Memory B cell (primary cell): ENCODE data around the gene PLEKHF1.

Experiments
- ATAC-seq: fragments of 150-1000 bp; cut with Tn5 transposase; 2 replicates; pipeline ENCODE4 v1.10.0; 2021; ENCODE audit warnings: low read depth, mild to moderate bottlenecking, moderate library complexity
- DNase-seq, 2 donors: peaks; one replicate each; pipeline ENCODE4 v3.0.0; 2022; ENCODE audit warnings: low spot score in 2 of 2
- H3K27ac Mint-ChIP-seq: one replicate; pipeline ENCODE4 v1.8.0; 2022; ENCODE audit warnings: mild to moderate bottlenecking, moderate library complexity, mixed read lengths
- H3K27me3 Mint-ChIP-seq: one replicate; pipeline ENCODE4 v1.8.0; 2022; ENCODE audit warnings: mixed read lengths
- H3K36me3 Mint-ChIP-seq: one replicate; pipeline ENCODE4 v1.8.0; 2022; ENCODE audit warnings: mild to moderate bottlenecking, mixed read lengths
- H3K4me1 Mint-ChIP-seq: one replicate; pipeline ENCODE4 v1.8.0; 2022; ENCODE audit warnings: mixed read lengths
- H3K4me3 Mint-ChIP-seq: one replicate; pipeline ENCODE4 v1.8.0; 2022; ENCODE audit warnings: mild to moderate bottlenecking, moderate library complexity, mixed read lengths
- H3K9me3 Mint-ChIP-seq: one replicate; pipeline ENCODE4 v1.8.0; 2022; ENCODE audit warnings: mixed read lengths

Gene PLEKHF1

GRCh38 chr19:29685326-29685725, 20.1 kb downstream of the PLEKHF1 start:
- H3K27me3 Mint-ChIP-seq, result peaks cover 2% of the 10 kb centered on the region
- peaks cover 12% of the 10 kb centered on the region for H3K4me1 Mint-ChIP-seq
- no peak for DNase-seq
- H3K9me3 Mint-ChIP-seq, result no peaks in the 10 kb centered on the region
- ATAC-seq, result no peak
- H3K27ac Mint-ChIP-seq, result no peak overlapping the region
- H3K36me3 Mint-ChIP-seq, result peaks cover 4% of the 10 kb centered on the region
- no peak overlapping the region for H3K4me3 Mint-ChIP-seq

GRCh38 chr19:29686285-29686805, 21.1 kb downstream of the PLEKHF1 start:
- H3K9me3 Mint-ChIP-seq, result no peaks in the 10 kb centered on the region
- peaks cover 5% of the 10 kb centered on the region for H3K4me1 Mint-ChIP-seq
- H3K4me3 Mint-ChIP-seq, result no peak overlapping the region
- H3K36me3 Mint-ChIP-seq, result peaks cover 4% of the 10 kb centered on the region
- H3K27ac Mint-ChIP-seq, result no peak overlapping the region
- H3K27me3 Mint-ChIP-seq, result peaks cover 2% of the 10 kb centered on the region
- DNase-seq, result no peak
- no peak for ATAC-seq

GRCh38 chr19:29687244-29687896, 22.1 kb downstream of the PLEKHF1 start:
- H3K27ac Mint-ChIP-seq, result no peak overlapping the region
- peaks cover 4% of the 10 kb centered on the region for H3K4me1 Mint-ChIP-seq
- ATAC-seq, result no peak
- no peak overlapping the region for H3K4me3 Mint-ChIP-seq
- DNase-seq, result no peak
- H3K36me3 Mint-ChIP-seq, result peaks cover 4% of the 10 kb centered on the region
- peaks cover 2% of the 10 kb centered on the region for H3K27me3 Mint-ChIP-seq
- H3K9me3 Mint-ChIP-seq, result no peaks in the 10 kb centered on the region

GRCh38 chr19:29687897-29688728, 22.9 kb downstream of the PLEKHF1 start:
- Mint-ChIP-seq H3K27ac (no peak overlapping the region), H3K36me3 (peaks cover 4% of the 10 kb centered on the region), H3K4me3 (no peak overlapping the region), H3K27me3 (peaks cover 2% of the 10 kb centered on the region), H3K9me3 (no peaks in the 10 kb centered on the region), H3K4me1 (peaks cover 4% of the 10 kb centered on the region)
- ATAC-seq (no peak), DNase-seq (no peak)

- Mint-ChIP-seq H3K9me3 (no peaks in the 10 kb centered on the region), H3K4me3 (no peak overlapping the region), H3K36me3 (peaks cover 4% of the 10 kb centered on the region), H3K4me1 (peaks cover 14% of the 10 kb centered on the region), H3K27me3 (peaks cover 2% of the 10 kb centered on the region), H3K27ac (no peak overlapping the region)
- ATAC-seq (peak; percentile 43), DNase-seq (no peak)
Observed at GRCh38 chr19:29690842-29691241, 25.6 kb downstream of the PLEKHF1 start.

GRCh38 chr19:29694161-29694560, 28.9 kb downstream of the PLEKHF1 start:
- H3K27me3 Mint-ChIP-seq, result no peaks in the 10 kb centered on the region
- DNase-seq, result no peak
- H3K4me1 Mint-ChIP-seq, result peaks cover 17% of the 10 kb centered on the region
- H3K4me3 Mint-ChIP-seq, result no peak overlapping the region
- H3K27ac Mint-ChIP-seq, result peak overlapping the region; percentile 50
- no peaks in the 10 kb centered on the region for H3K9me3 Mint-ChIP-seq
- no peak for ATAC-seq
- peaks cover 4% of the 10 kb centered on the region for H3K36me3 Mint-ChIP-seq

GRCh38 chr19:29694669-29695627, 29.7 kb downstream of the PLEKHF1 start:
- Mint-ChIP-seq H3K4me1 (peaks cover 13% of the 10 kb centered on the region), H3K4me3 (no peak overlapping the region), H3K27me3 (no peaks in the 10 kb centered on the region), H3K36me3 (no peaks in the 10 kb centered on the region), H3K9me3 (no peaks in the 10 kb centered on the region), H3K27ac (peak overlapping the region; percentile 50)
- DNase-seq, result peak; percentile 71 to 78
- peak; percentile 96 for ATAC-seq

- DNase-seq (no peak), ATAC-seq (no peak)
- peaks cover 13% of the 10 kb centered on the region for H3K4me1 Mint-ChIP-seq
- no peaks in the 10 kb centered on the region for H3K27me3 Mint-ChIP-seq
- no peaks in the 10 kb centered on the region for H3K36me3 Mint-ChIP-seq
- peak overlapping the region; percentile 26 for H3K27ac Mint-ChIP-seq
- H3K9me3 Mint-ChIP-seq, result no peaks in the 10 kb centered on the region
- H3K4me3 Mint-ChIP-seq, result no peak overlapping the region
Observed at GRCh38 chr19:29695765-29696564, 30.7 kb downstream of the PLEKHF1 start.

- Mint-ChIP-seq H3K27ac (peak overlapping the region; percentile 26), H3K36me3 (no peaks in the 10 kb centered on the region)
Observed at GRCh38 chr19:29696565-29696846, 31.2 kb downstream of the PLEKHF1 start.

GRCh38 chr19:29697523-29698261, 32.4 kb downstream of the PLEKHF1 start:
- H3K27ac Mint-ChIP-seq, result peak overlapping the region; percentile 69
- no peaks in the 10 kb centered on the region for H3K9me3 Mint-ChIP-seq
- ATAC-seq, result no peak
- no peak overlapping the region for H3K4me3 Mint-ChIP-seq
- H3K36me3 Mint-ChIP-seq, result peaks cover 1% of the 10 kb centered on the region
- DNase-seq, result no peak
- no peaks in the 10 kb centered on the region for H3K27me3 Mint-ChIP-seq
- peaks cover 13% of the 10 kb centered on the region for H3K4me1 Mint-ChIP-seq

More at GRCh38 chr19:29696565-29696846, 31.2 kb downstream of the PLEKHF1 start:
- DNase-seq (no peak), ATAC-seq (no peak)
- Mint-ChIP-seq H3K4me1 (peaks cover 13% of the 10 kb centered on the region), H3K4me3 (no peak overlapping the region), H3K27me3 (no peaks in the 10 kb centered on the region), H3K9me3 (no peaks in the 10 kb centered on the region)

GRCh38 chr19:29699861-29700260, 34.6 kb downstream of the PLEKHF1 start:
- no peak for DNase-seq
- ATAC-seq, result no peak
- Mint-ChIP-seq H3K27me3 (no peaks in the 10 kb centered on the region), H3K36me3 (peaks cover 1% of the 10 kb centered on the region), H3K27ac (no peak overlapping the region), H3K4me3 (no peak overlapping the region), H3K4me1 (peaks cover 3% of the 10 kb centered on the region), H3K9me3 (no peaks in the 10 kb centered on the region)

GRCh38 chr19:29700498-29700897, 35.2 kb downstream of the PLEKHF1 start:
- no peak for ATAC-seq
- H3K27ac Mint-ChIP-seq, result no peak overlapping the region
- no peak overlapping the region for H3K4me3 Mint-ChIP-seq

More at GRCh38 chr19:29700498-29700897, 35.2 kb downstream of the PLEKHF1 start:
- no peak for DNase-seq
- no peaks in the 10 kb centered on the region for H3K27me3 Mint-ChIP-seq
- H3K36me3 Mint-ChIP-seq, result peaks cover 3% of the 10 kb centered on the region
- H3K9me3 Mint-ChIP-seq, result no peaks in the 10 kb centered on the region
- H3K4me1 Mint-ChIP-seq, result peaks cover 6% of the 10 kb centered on the region
